Stimulated activated CD4-positive, alpha-beta T cell treated with anti-CD3 and anti-CD28 coated beads, Interleukin-4, amount 100 ng/mL, for 24 hours (primary cell): Measurements from ENCODE around the gene IL20.
A peak's percentile ranks its signal among the peaks of the same experiment; 100 is the strongest.

Source experiments
- DNase-seq: peaks from one replicate; pipeline ENCODE4 v3.0.0-alpha.2; 2020

Gene IL20

GRCh38 chr1:206905295-206906164, 40.1 kb downstream of the IL20 start:
- DNase-seq = peak; percentile 66

DNA sequence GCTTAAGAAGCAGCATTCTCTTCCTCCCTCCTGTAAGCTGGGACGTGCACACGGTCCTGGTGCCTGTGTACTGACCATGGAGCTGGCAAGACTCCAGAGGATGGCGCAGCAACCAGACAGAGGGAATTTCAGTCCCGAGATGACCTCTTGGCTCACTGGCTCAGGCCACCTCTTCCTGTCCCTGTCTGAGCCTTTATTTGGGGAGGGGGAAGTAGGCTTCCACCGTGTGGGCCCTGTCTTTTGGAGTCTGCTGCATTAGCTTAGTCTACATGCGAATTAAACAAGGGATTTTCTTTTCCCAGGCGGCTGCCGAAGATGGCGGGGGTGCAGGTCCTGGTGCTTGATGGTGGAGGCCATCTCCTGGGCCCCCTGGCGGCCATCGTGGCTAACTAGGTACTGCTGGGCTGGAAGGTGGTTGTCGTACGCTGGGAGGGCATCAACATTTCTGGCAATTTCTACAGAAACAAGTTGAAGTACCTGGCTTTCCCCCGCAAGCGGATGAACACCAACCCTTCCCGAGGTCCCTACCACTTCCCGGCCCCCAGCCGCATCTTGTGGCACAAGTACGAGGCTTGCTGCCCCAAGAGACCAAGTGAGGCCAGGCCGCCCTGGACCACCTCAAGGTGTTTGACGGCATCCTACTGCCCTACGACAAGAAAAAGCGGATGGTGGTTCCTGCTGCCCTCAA, 42.0 kb downstream of the IL20 start:
- no peak for DNase-seq

- DNase-seq = no peak
These were observed 42.6 kb downstream of the IL20 start for GRCh38 chr1:206908038-206908437.

- DNase-seq = peak; percentile 42
These were observed 43.9 kb downstream of the IL20 start for GRCh38 chr1:206909161-206909882.

GRCh38 chr1:206909883-206910318, 44.5 kb downstream of the IL20 start:
- no peak for DNase-seq

GRCh38 chr1:206911064-206911663, 45.7 kb downstream of the IL20 start:
- peak; percentile 49 for DNase-seq

GRCh38 chr1:206912445-206913095, 47.1 kb downstream of the IL20 start:
- peak; percentile 74 for DNase-seq

GRCh38 chr1:206913766-206914537, 48.5 kb downstream of the IL20 start:
- no peak for DNase-seq

DNA sequence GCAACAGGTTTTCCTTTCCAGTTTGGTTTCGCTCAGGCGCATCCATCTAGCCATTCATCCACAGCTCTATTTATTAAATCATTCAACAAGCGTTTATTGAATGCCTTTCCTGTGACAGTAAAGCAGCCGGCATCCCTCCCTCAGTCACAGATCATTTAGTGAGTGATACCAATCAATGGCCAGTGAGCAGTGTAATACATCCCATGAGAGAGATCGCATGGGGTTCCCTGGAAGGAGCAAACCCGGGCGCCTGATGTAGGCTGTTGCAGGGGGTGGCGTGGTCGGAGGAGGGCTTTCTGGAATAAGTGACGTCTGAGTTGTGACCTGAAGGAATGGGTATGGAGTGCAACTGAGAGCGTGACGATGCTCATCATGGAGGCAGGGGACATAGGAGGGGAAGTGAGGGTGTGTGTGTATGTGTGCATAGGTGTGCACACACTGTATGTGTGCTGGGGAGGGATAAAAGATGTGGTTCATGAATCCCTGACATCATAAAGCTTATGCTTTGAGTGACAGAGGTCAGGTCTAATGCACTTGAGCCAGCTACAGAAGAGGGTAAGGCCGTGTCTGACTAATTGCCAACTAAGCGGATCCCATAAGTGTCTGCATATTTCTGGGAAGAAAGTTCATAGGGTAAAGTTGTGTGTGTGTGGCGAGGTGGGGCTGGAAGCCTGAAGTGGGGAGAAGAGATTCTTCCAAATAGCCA, 49.8 kb downstream of the IL20 start:
- no peak for DNase-seq

DNA sequence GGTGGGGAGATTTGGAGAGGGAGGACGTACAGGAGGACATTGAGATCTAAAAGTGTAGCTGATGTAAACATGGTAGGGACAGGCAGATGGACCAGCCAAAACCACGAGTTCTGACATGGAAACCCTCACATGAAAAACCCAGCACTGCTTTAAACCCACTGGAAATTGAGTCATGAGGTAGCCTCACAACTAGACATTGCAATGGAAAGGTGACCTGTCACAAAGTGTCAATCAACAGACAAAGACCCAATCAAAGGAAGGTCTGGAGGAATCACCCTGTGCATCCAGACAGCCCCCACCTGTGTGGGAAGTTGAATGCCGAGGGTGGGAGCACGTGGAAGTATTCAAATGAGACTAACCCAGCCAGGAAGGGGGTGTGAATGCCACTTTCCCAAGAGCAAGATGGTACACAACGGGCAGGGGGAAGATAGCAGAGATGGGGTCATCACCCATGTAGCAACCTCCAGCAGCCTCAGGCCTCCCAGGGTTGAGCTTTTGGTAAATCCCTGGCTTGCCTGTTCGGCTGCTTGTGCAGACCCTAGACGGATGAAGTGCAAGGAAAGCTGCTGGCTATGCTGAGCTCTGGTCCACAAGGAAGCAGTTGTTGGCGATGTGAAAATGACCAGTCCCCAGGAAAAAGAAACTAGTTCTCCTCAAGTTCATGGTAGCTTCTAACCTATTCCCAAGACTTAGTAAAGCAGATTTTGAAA, 50.7 kb downstream of the IL20 start:
- no peak for DNase-seq

DNA sequence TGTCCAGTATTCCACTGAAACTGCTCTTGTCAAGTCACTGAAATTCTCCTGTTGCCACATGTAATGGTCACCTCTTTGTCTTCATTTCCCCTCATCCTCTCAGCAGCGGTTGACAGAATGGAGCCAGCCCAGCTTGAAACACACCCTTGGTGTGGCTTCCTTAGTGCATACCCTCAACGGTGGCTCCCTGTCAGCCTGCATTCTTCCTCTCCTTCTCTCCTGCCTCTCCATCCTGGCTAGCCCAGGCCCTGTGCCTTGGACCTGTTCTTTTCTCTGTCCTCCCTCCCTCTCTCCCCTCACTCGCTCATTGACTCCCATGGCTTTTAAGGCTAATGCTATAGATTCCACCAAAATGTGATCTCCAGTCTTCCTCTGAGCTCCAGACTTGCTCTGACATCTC, 52.7 kb downstream of the IL20 start:
- DNase-seq = no peak
